Mesenchymal stem cell (in vitro differentiated cells and primary cell): ENCODE data around the gene CEP85L.

Source experiments
- DNase-seq: peaks from one replicate; pipeline ENCODE4 v3.0.0-alpha.2; 2013
- H2AFZ ChIP-seq: one replicate; pipeline ENCODE4 v1.6.1; 2013; ENCODE audit warnings: low read depth, mild to moderate bottlenecking, control low read depth, inconsistent platforms, low read length, moderate library complexity
- H2AK5ac ChIP-seq: 2 replicates; pipeline ENCODE4 v1.6.1; 2013; ENCODE audit warnings: low read length, moderate library complexity, mild to moderate bottlenecking, inconsistent platforms; ENCODE audit not compliant: severe bottlenecking
- H2BK120ac ChIP-seq: one replicate; pipeline ENCODE4 v1.6.1; 2013; ENCODE audit warnings: low read depth, mild to moderate bottlenecking, inconsistent platforms, low read length, moderate library complexity
- H2BK12ac ChIP-seq, 2 experiments: one replicate each; pipeline ENCODE4 v1.6.1; 2013; ENCODE audit warnings: inconsistent platforms in 2 of 2, low read length in 2 of 2, mild to moderate bottlenecking in 2 of 2, moderate library complexity in 2 of 2, control low read depth in 1 of 2
- H2BK15ac ChIP-seq: one replicate; pipeline ENCODE4 v1.6.1; 2013; ENCODE audit warnings: mild to moderate bottlenecking, low read depth, inconsistent platforms; ENCODE audit not compliant: poor library complexity, severe bottlenecking
- H2BK5ac ChIP-seq: 2 replicates; pipeline ENCODE4 v1.6.1; 2013; ENCODE audit warnings: low read depth, mild to moderate bottlenecking, low read length, control low read depth, inconsistent platforms; ENCODE audit not compliant: poor library complexity, severe bottlenecking
- H3K14ac ChIP-seq, 2 experiments: one replicate each; pipeline ENCODE4 v1.6.1; 2013; ENCODE audit warnings: inconsistent platforms in 2 of 2, low read length in 2 of 2, control low read depth in 1 of 2, mild to moderate bottlenecking in 1 of 2, moderate library complexity in 1 of 2
- H3K18ac ChIP-seq, 2 experiments: one replicate each; pipeline ENCODE4 v1.6.1; 2013; ENCODE audit warnings: inconsistent platforms in 2 of 2, low read length in 2 of 2, control low read depth in 1 of 2, low read depth in 1 of 2, mild to moderate bottlenecking in 1 of 2
- H3K23ac ChIP-seq, 2 experiments: one replicate each; pipeline ENCODE4 v1.6.1; 2013; ENCODE audit warnings: inconsistent platforms in 2 of 2, low read length in 2 of 2, mild to moderate bottlenecking in 2 of 2, moderate library complexity in 2 of 2, control low read depth in 1 of 2
- H3K27ac ChIP-seq: 2 replicates; pipeline ENCODE4 v1.5.1; 2013; ENCODE audit warnings: mild to moderate bottlenecking, moderate library complexity, low read length, control low read depth, inconsistent platforms; ENCODE audit not compliant: poor library complexity, severe bottlenecking
- H3K27me3 ChIP-seq, 2 experiments: 2 replicates each; pipeline versions ENCODE4 v1.6.1 to v1.7.0; 2013; ENCODE audit warnings: low read length in 2 of 2, mild to moderate bottlenecking in 2 of 2, moderate library complexity in 2 of 2, control low read depth in 1 of 2, inconsistent platforms in 1 of 2; ENCODE audit not compliant: control insufficient read depth in 1 of 2, insufficient read depth in 1 of 2
- H3K36me3 ChIP-seq, 2 experiments: 2 replicates each; pipeline versions ENCODE4 v1.6.1 to v1.7.0; 2013; ENCODE audit warnings: low read length in 2 of 2, control low read depth in 1 of 2, inconsistent platforms in 1 of 2, low read depth in 1 of 2, mild to moderate bottlenecking in 1 of 2; ENCODE audit not compliant: insufficient read depth in 2 of 2, control insufficient read depth in 1 of 2
- H3K4ac ChIP-seq, 2 experiments: one replicate each; pipeline ENCODE4 v1.6.1; 2013; ENCODE audit warnings: inconsistent platforms in 2 of 2, low read length in 2 of 2, mild to moderate bottlenecking in 2 of 2, moderate library complexity in 2 of 2, control low read depth in 1 of 2, low read depth in 1 of 2
- H3K4me1 ChIP-seq: 2 replicates; pipeline ENCODE4 v1.6.1; 2013; ENCODE audit warnings: low read depth, low read length, control low read depth; ENCODE audit not compliant: control insufficient read depth, insufficient read depth
- H3K4me2 ChIP-seq: 2 replicates; pipeline ENCODE4 v1.6.1; 2013; ENCODE audit warnings: low read length, mild to moderate bottlenecking, inconsistent platforms; ENCODE audit not compliant: poor library complexity, severe bottlenecking
- H3K4me3 ChIP-seq, 2 experiments: 2 replicates each; pipeline versions ENCODE4 v1.5.1 to v1.7.0; 2013; ENCODE audit warnings: low read length in 2 of 2, mild to moderate bottlenecking in 2 of 2, control low read depth in 1 of 2, low read depth in 1 of 2; ENCODE audit not compliant: insufficient read depth in 1 of 2
- H3K79me1 ChIP-seq: replicated peaks from 2 replicates; pipeline ENCODE4 v1.6.1; 2013; ENCODE audit warnings: mild to moderate bottlenecking, control low read depth, low read length, inconsistent platforms; ENCODE audit not compliant: poor library complexity, severe bottlenecking
- H3K9ac ChIP-seq: 2 replicates; pipeline ENCODE4 v1.7.0; 2013; ENCODE audit warnings: mild to moderate bottlenecking, low read length, moderate library complexity
- H3K9me3 ChIP-seq: 2 replicates; pipeline ENCODE4 v1.7.0; 2013; ENCODE audit warnings: mild to moderate bottlenecking, low read length; ENCODE audit not compliant: control insufficient read depth
- H4K8ac ChIP-seq: one replicate; pipeline ENCODE4 v1.6.1; 2013; ENCODE audit warnings: inconsistent platforms, mild to moderate bottlenecking, low read length, moderate library complexity
- H4K91ac ChIP-seq: one replicate; pipeline ENCODE4 v1.6.1; 2013; ENCODE audit warnings: mild to moderate bottlenecking, low read length, inconsistent platforms
- WGBS: methylation state at CpG from one replicate; pipeline ENCODE4 v1.1.7; 2013; ENCODE audit warnings: mixed read lengths; 5-methylcytosine and 5-hydroxymethylcytosine counted together

Gene CEP85L

DNA sequence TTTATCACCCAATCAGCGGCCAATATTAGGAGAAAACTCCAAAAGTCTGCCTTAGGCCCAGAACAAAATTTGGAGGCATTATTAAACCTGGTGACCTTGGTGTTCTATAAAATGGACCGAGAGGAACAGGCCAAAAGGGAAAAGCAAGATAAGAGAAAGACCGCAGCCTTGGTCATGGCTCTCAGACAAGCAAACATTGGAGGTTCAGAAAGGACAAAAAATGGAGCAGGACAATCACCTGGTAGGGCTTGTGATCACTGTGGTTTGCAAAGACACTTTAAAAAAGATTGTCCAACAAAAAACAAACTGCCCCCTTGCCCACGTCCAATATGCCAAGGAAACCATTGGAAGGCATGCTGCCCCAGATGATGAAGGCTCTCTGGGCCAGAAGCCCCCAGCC, 31.2 kb downstream of the CEP85L start:
- no peak overlapping the region for H2BK120ac ChIP-seq
- H3K4me3 ChIP-seq, result no peak overlapping the region
- no peak overlapping the region for H2AK5ac ChIP-seq
- no peak overlapping the region for H2AFZ ChIP-seq
- H3K79me1 ChIP-seq, result peaks cover 60% of the 10 kb centered on the region
- H2BK12ac ChIP-seq, result no peak overlapping the region
- DNase-seq, result no peak
- H3K18ac ChIP-seq, result no peak overlapping the region
- no peaks in the 10 kb centered on the region for H3K9me3 ChIP-seq
- H3K4me2 ChIP-seq, result no peak overlapping the region
- H3K23ac ChIP-seq, result no peak overlapping the region
- 96% methylated on average over 4 of the region's 4 CpGs for WGBS
- H3K4me1 ChIP-seq, result peaks cover 7% of the 10 kb centered on the region
- no peak overlapping the region for H2BK5ac ChIP-seq
- no peak overlapping the region for H4K91ac ChIP-seq
- H3K4ac ChIP-seq, result no peak overlapping the region
- peaks cover 0 to 7% of the 10 kb centered on the region in 2 experiments for H3K36me3 ChIP-seq
- no peak overlapping the region for H3K14ac ChIP-seq
- no peak overlapping the region for H3K9ac ChIP-seq
- H3K27ac ChIP-seq, result no peak overlapping the region
- H2BK15ac ChIP-seq, result no peak overlapping the region
- no peaks in the 10 kb centered on the region for H3K27me3 ChIP-seq
- no peak overlapping the region for H4K8ac ChIP-seq

DNA sequence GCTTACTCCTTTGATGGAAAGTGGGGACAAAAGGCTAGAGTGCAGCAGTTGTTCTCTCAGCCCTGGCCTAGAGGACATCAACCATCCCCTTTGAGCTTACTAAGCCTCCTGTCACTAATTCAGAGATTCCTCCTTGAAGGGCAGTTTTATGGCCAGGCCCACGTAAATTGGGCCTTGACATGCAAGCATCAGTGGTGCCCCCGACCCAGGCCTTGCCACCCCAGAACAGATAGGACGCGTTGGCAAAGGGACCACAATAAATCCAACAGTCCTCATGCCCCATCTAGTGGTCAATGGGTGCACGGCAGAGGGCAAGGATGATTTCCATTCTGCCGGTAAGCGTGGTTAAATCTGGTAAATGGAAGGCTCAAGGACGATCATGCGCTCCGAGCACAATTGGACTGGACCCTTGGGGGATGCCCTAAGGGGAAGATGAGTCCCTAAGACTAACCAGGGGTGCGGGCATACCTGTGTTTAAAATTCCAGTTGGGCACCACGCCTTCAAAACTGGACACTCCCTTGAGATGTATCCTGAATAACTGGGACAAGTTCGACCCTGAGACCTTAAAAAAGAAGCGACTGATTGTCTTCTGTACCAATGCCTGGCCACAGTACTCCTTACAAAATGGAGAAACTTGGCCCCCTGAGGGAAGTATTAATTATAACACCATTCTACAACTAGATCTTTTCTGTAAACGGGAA, 32.6 kb downstream of the CEP85L start:
- H3K4me2 ChIP-seq, result no peak overlapping the region
- peaks cover 49% of the 10 kb centered on the region for H3K79me1 ChIP-seq
- no peak overlapping the region for H3K14ac ChIP-seq
- H3K27ac ChIP-seq, result no peak overlapping the region
- no peak overlapping the region for H2BK12ac ChIP-seq
- peaks cover 7% of the 10 kb centered on the region for H3K4me1 ChIP-seq
- no peak overlapping the region for H3K9ac ChIP-seq
- no peak overlapping the region for H4K8ac ChIP-seq
- whole genome bisulfite sequencing, result 54% methylated on average over 13 of the region's 15 CpGs
- H2AK5ac ChIP-seq, result no peak overlapping the region
- H2BK15ac ChIP-seq, result no peak overlapping the region
- no peaks in the 10 kb centered on the region for H3K9me3 ChIP-seq
- DNase-seq, result peak; percentile 49
- H3K36me3 ChIP-seq, result peaks cover 0 to 7% of the 10 kb centered on the region in 2 experiments
- H2BK5ac ChIP-seq, result no peak overlapping the region
- H3K4me3 ChIP-seq, result no peak overlapping the region
- H4K91ac ChIP-seq, result no peak overlapping the region
- no peak overlapping the region for H3K18ac ChIP-seq
- H3K27me3 ChIP-seq, result no peaks in the 10 kb centered on the region
- H3K4ac ChIP-seq, result no peak overlapping the region
- H2BK120ac ChIP-seq, result no peak overlapping the region
- H2AFZ ChIP-seq, result no peak overlapping the region
- H3K23ac ChIP-seq, result no peak overlapping the region

DNA sequence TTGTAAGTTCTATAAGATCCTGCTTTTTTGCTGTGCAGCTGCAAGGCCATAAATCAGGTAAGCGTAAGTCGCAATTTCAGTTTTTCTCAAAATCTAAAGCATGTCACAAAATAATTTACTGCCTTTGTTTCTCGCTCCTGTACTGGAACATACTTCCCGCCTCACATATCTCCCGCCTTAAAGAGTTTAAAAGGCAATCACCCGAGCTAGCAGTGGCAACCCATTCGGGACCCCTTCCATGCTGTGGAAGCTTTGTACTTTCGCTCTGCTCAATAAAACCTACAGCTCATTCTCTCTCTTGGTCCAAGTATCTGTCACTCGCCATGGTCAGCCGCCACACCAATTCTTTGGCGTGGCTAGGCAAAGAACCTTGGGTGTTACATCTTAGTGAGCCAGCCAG, 34.0 kb downstream of the CEP85L start:
- H2BK12ac ChIP-seq, result no peak overlapping the region
- no peaks in the 10 kb centered on the region for H3K27me3 ChIP-seq
- DNase-seq, result no peak
- no peak overlapping the region for H3K9ac ChIP-seq
- 85% methylated on average over 11 of the region's 11 CpGs for WGBS
- peaks cover 0 to 7% of the 10 kb centered on the region in 2 experiments for H3K36me3 ChIP-seq
- no peak overlapping the region for H2BK15ac ChIP-seq
- H3K18ac ChIP-seq, result no peak overlapping the region
- H3K4me2 ChIP-seq, result no peak overlapping the region
- H2BK5ac ChIP-seq, result peak overlapping the region; percentile 50
- peaks cover 45% of the 10 kb centered on the region for H3K79me1 ChIP-seq
- H3K4me1 ChIP-seq, result peaks cover 7% of the 10 kb centered on the region
- H4K91ac ChIP-seq, result peak overlapping the region; percentile 59
- no peak overlapping the region for H3K4ac ChIP-seq
- H2AK5ac ChIP-seq, result no peak overlapping the region
- no peak overlapping the region for H3K4me3 ChIP-seq
- no peaks in the 10 kb centered on the region for H3K9me3 ChIP-seq
- no peak overlapping the region for H2AFZ ChIP-seq
- H3K14ac ChIP-seq, result no peak overlapping the region
- no peak overlapping the region for H3K23ac ChIP-seq
- no peak overlapping the region for H3K27ac ChIP-seq
- H4K8ac ChIP-seq, result no peak overlapping the region
- no peak overlapping the region for H2BK120ac ChIP-seq

DNA sequence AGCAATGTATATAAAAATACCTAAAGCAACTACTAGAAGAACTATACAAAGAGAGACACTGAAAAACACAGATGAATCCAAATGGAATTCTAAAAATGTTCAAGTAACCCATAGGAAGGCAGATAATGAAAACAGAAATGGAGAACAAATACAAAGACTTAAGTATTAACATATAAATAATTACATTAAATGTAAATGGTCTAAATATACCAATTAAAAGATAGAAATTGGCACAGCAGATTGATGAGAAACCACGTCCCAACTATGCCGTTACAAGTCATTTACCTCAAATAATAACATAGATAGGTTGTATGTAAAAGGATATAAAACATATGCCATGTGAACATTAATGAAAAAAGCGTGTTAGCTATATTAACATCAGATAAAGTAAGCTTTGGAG, 40.1 kb downstream of the CEP85L start:
- Histone ChIP-seq H3K9me3 (peaks cover 13% of the 10 kb centered on the region), H3K14ac (no peak overlapping the region), H4K8ac (no peak overlapping the region), H3K4me2 (no peak overlapping the region), H3K79me1 (peaks cover 24% of the 10 kb centered on the region), H3K27me3 (no peaks in the 10 kb centered on the region), H3K4ac (no peak overlapping the region), H2BK5ac (no peak overlapping the region), H3K4me3 (no peak overlapping the region), H2AFZ (no peak overlapping the region), H3K18ac (no peak overlapping the region), H2BK120ac (no peak overlapping the region), H3K9ac (no peak overlapping the region), H3K23ac (no peak overlapping the region), H2BK12ac (no peak overlapping the region), H3K27ac (no peak overlapping the region), H4K91ac (no peak overlapping the region), H3K4me1 (no peaks in the 10 kb centered on the region), H2AK5ac (no peak overlapping the region), H3K36me3 (no peaks in the 10 kb centered on the region), H2BK15ac (no peak overlapping the region)
- DNase-seq, result no peak
- no CpG with 5 or more reads among the region's 3 CpGs for WGBS
